SK-MEL-5 (cell line): ENCODE data around the gene TAS1R2. TPM values are rescaled to one million over a fixed set of nuclear protein-coding genes. Genes with fewer than 3 reads are reported as not detected.

Experiments used
- DNase-seq: peaks from one replicate; pipeline ENCODE4 v3.0.0-alpha.2; 2016; ENCODE audit warnings: low read depth, low spot score
- in situ Hi-C: cut with HindIII; loops from 2 replicates; pipeline ENCODE4 v1.10.0; 2016; ENCODE audit warnings: low sequenced_read_pairs, high pct_unique_total_duplicates, low pct_unique_long_range_greater_than_20kb
- total RNA-seq: library from RNA; depleted of rRNA; stranded (reverse); fragments of >200 nt; shearing (Covaris generic); gene quantifications from 2 replicates; pipeline ENCODE4 v1.2.3, GENCODE V29; 2014

Gene TAS1R2
- total RNA-seq, 1 experiment from 2014 or later = not detected

DNA sequence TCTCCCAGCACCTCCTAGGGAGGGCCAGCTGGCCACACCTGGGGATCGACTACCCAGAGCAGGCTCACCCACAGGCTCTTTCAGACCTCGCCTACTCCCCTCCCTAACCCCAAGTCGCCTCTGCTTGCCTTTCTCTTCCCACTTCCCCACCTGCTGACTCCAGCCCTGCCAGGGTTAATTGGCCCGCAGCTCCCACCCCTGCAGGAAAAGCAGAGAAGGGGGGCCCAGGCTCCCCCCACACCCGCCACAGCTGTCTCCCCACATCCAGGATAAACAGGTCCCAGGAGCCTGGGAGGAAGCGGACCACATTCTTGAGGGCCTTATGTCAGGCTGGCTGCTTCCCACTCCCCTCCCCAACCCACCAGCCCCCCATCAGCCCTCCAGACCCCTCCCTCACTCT, 45.0 kb downstream of the TAS1R2 start:
- in situ Hi-C loops = no loop called here
- DNase-seq = no peak

DNA sequence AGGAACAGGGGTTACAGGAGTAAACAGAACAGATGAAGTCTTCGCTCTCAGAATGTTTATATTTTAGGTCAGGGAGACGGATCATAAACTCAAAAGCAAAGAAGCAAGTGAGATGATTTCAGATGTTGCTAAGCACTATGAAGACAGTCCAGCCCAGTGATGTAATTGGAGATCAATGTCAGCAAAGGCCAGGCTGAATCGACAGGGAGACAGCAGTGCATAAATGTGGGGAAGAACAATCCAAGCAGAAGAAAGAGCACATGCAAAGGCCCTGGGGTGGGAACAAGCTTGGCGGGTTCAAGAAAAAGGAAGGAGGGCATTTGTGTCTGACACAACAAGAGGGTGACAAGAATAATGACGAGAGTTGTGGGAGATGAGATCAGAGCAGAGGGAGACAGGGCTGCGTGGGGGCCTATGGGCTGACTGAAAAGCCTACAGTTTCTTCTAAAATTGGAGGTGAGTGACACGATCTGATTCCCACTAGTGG, 47.0 kb downstream of the TAS1R2 start:
- DNase-seq = no peak
- in situ Hi-C loops = no loop called here

DNA sequence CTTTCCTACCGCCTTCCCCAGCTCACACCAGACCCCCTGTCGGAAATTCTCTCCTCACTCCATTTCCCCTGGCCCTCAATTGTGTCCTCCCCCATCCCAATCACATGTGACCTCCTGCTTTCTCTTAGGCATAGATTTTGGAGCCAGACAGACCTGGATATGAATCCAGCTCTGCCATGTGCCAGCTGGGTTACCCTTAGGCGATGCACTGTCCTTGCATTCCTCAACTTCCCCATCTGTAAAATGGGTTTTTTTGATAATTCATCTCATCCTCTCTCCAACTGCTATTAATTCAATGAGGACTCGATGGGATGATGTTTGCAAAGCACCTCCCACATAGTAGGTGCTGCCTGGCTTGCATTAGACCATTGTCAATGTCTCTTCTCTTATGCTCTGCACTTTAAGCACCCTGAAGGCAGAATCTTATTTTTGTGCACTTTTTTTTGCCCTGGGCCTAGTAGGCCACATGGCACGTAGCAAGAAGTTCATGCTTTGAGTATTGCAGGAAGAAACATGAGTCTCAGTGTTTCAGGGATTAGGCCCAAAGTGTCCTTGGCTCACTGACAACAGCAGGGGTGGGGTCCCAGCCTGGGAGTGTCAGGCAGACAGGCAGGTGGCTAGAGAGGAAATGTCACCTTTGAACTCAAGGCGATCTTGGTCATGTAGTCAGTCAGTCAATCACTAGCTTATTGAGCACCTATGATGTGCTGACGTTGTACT, 47.6 kb downstream of the TAS1R2 start:
- in situ Hi-C loops = no loop called here

DNA sequence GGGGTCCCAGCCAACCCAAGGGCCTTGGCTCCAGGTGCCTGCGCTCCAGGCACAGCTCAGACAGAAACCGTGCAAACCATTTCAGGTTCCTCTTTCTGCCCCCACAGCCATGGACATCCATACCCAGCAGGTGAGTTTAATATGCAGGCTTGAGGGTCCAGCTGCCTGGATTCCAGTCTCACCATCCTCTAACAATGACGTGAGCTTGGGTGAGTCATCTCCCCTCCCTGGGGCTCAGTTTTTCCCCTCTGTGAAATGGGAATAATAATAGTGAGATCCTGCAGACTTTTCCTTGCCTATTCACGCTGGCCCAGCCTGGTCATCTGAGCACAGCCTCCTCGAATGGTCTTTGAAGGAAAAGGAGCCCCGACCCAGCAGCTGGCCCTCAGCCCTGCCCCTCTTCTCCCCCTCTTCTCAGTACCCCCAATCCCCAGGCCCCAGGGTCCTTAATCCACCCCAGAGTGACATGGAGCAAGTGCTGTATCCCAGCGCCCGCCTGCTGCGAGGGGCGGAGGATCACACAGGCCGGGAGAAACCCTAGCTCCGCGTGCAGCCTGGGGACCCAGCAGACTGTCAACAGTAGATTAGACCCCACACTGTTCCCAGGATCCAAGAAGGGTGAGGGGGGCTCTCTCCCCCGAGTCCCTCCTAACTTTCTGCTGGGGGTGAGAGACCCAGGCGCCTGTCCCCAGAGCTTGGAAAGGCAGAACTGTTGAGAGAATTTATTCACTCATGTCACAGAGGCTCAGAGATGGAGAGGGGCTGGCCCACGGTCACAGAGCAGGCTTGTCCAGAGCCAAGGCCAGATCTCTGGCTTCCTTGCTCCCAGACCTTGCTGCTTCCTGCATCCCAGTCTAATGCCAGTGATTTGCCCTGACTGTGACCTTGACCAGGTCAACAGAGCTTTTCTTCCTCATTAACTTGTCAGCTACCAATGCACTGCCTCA, 49.2 kb downstream of the TAS1R2 start:
- DNase-seq = no peak
- in situ Hi-C loops = no loop called here

More for the DNA sequence above, 47.6 kb downstream of the TAS1R2 start:
- DNase-seq = no peak

DNA sequence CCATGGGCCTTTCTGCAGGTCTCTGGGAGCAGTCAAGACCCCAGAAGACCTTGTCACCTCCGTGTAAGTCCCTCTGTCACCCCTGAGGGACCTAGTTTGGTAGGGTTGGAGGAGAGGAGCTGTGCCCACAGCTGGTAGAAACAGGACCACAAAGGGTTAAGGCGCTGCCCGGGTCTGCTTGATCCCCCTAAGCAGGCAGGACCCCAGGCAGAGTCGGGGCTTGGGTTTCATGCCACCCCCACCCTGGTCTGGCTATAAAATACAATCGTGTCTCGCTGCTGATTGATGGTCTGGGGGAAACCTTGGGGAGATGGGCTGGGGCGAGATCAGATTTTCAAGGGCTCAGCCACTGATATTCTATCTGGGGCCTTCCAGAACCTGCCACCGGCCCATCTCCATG, 50.9 kb downstream of the TAS1R2 start:
- DNase-seq = no peak
- in situ Hi-C loops = no loop called here

DNA sequence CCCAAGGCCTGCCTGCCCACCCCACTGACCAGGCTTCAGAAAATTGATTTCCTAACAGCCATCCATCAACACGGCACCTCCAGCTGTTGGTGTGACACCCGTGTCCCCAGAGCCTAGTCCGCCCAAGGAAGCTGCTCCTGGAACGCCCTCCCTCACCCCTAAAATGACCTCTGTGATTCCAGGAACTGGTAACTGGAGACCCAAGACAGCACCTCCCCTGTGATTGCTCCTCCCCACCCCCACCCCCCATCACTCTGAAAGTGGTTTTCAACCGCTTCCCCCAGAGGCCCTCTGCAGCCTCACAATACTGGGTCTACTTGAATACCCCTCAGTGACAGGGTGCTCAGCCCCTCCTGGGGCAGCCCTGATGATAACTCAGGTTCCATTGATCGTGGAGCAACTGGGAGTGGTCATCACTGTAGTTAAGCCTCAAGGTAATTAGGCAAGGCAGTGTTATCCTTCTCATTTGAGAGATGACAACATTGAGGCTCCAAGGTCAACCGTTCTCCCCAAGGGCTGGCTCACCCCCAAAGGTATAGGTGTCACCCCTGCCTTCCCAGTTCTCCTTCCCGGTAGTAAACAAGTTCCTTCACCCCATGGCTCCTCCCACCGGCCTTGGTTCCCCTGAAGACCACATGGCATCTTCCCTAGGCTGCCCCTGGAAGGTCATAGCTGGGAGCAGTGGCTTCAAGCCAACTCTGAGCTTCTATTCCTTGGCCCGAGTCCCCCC, 52.0 kb downstream of the TAS1R2 start:
- no peak for DNase-seq
- in situ Hi-C loops = no loop called here

DNA sequence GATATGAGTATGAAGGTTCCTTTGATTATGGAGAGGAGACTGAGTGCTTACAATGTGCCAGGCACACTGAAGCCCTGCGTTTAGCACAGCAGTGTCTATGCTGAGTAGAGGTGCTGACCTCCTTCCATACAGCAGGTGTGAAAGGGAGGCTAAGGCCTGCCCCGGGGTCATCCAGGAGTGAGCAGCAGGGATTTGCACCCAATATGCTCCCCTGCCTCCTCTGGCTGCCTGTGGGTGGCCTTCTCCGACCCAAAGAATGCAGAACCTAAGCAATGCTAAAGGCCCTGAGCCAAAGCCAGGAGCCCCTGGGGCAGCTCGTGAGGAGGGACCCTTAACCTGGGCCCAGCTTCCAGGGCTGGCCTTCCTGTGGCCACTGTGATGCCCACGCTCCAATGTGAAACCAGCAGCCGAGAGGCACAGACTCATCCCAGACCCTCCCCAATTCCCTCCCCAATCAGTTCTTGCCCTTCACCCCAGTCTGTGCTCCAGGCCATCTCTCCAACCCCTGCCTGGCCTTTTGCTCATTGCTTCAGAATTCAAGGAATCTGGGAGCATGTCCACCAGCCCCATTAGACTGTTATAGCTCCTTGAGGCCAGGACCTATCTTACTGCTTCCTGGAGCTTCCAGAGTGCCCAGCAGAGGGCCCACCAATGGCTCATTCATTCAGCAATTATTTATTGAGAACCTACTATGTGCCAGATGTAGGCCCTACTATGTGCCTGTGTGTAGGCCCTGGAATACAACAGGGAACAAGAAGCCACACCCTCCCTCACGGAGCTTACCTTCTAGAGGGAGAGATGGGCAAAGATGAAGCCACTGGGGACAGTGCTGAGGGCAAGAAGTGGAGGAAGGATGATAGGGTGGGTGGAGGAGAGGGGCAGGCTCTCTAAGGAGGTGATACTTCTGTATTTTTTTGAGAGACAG, 53.3 kb downstream of the TAS1R2 start:
- in situ Hi-C loops = no loop called here

DNA sequence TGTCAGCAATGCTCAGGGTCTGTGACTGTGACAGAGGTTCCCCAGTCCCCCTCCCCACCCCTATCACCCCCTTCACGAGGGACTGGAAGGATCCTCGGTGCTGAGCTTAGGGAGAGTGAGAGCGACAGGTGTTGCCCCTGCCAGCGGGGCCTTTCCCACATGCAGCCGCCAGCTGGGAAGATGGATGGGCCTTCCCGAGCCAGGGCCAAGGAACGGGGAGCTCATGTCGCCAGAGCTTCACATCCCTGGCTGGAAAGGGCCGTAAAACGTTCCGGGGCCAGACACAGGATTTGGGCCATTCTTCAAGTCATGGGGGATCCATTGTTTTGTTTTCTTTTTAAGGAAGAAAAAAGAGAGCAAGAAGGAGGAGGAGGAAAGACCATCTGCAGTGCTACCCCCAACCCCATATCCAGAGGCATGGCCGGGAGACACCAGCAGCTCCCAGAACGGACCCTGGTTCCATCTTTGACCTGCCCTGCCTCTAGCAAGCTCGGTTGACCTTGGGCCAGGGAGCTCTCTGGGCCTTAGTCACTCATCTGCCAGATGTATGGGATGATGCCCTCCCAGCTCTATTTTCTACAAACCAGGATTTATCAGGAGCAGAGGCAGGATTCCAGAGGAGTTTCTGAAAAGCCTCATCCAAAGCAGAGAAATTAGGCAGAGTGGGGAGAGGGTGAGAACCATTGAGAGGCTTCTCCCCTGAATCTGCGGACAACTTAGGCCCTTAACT, 54.1 kb downstream of the TAS1R2 start:
- in situ Hi-C loops = no loop called here
- DNase-seq = no peak

More for the DNA sequence above, 53.3 kb downstream of the TAS1R2 start:
- no peak for DNase-seq

DNA sequence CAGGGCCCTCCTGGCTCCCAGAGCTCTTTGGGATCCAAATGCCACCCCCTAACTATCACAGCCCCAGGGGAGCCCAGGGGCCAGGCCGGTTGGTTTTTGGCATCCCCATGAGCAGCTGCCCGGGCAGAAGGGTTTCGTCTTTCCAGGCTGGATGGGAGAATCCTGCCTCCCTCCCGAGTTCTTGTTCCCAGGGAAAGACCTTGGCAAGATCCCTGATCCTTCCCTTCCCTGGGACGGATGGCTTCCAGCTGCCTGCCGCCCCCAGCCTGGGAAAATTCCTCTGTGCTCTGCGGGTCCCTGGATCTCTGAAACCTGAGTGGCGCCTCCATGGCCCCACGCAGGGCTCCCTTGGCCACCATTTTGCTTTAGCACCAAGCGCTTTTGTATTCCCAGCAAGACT, 55.6 kb downstream of the TAS1R2 start:
- no peak for DNase-seq
- in situ Hi-C loops = no loop called here

DNA sequence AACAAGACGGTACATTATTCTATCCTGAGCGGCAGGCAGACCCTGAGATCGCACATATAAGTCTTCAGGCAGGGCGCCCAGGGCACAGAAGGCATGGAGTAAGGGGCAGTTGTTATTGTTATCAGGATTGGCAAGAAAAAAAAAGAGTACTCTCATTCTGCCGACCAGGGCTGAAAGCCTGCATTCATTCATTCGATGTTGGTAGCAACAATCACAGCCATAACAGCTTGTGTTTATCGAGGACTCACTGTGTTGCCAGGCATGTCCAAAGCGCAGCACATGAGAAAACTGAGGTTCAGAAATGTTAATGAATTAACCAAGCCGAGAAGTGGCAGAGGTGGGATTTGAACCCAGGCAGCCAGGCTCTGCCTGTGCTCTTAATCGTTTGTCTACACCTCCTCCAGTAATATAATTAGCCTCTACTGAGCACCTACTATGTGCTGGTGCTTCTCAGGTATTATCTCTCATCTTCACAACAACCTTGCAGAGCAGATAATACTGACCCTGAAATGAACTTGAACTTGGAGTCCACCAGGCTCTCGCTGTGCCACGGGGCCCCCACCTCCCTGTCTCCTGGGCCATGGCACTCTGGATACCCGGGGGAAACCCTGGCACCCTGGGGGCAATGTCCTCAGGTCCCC, 56.2 kb downstream of the TAS1R2 start:
- no peak for DNase-seq
- in situ Hi-C loops = no loop called here

DNA sequence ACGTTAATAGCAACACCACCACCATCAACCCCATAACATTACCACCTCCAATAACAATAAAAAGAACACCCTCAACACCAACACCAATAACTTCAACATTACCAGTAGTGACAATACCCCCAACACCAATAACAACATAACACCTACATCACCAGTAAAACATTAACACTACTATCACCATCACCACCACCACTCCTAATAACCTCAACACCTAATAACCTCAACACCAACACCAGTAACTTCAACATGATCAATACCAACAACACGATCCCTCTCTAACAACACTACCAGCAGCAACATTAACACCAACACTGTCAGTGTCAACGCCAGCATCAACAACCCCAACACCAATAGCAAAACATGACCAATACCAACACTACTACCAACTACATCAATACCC, 57.2 kb downstream of the TAS1R2 start:
- in situ Hi-C loops = no loop called here
- no peak for DNase-seq

DNA sequence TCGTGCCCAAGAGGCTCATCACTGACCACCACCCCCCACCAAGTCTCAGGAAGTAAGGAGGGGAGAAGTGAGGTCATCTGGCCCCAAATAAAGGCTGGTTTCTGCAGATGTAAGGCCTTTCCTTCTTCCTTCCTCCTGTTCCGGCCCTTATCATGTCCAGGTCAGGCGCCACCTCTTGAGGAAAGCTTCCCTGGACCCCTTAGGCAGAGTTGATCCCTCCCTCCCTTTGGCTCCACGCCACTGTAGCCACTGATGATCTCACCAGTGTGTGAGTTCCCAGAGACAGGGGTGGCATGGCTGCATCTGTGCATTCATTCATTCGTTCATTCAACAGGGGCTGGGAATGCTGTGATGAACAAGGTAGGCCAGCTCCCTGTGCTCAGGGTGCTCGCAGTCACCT, 59.2 kb downstream of the TAS1R2 start:
- in situ Hi-C loops = no loop called here
- no peak for DNase-seq

DNA sequence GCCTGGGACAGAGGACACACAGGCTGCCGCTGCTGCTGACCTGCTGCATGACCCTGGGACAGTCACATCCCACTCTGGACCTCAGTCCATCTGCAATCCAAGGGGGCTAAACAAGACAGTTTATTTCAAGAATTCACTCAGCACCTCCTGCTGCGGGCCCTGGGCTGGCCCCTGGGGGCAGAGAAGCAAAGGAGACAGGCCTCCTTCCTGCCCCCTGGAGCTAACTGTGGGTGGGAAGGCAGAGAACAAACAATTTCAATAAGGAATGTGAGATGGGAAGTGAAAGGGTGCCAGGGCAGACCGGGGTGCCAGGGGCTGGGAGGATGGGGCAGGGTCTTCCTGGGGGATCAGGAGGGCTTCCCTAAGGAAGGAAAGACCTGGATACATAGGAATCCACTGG, 60.0 kb downstream of the TAS1R2 start:
- in situ Hi-C loops = no loop called here
- no peak for DNase-seq

DNA sequence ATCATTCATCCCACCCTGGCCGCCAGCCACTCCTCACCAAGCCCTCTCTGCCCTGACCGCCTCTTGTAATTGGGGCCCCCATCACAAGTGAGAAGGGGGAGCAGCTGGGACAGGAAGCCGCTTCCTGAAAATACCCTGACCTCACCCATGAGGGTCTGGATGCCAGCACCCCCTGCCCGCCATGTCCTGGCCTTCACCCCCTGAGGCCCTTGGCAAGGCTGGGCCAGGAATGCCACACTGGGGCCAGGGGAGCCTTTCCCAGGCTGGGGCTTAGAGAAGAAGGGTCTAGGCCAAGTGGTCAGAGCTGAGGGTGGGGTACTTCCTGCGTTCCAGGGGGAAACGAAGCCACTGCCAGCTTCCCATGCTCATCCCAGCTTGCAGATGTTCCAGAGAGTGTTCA, 60.5 kb downstream of the TAS1R2 start:
- in situ Hi-C loops = no loop called here
- DNase-seq = no peak

DNA sequence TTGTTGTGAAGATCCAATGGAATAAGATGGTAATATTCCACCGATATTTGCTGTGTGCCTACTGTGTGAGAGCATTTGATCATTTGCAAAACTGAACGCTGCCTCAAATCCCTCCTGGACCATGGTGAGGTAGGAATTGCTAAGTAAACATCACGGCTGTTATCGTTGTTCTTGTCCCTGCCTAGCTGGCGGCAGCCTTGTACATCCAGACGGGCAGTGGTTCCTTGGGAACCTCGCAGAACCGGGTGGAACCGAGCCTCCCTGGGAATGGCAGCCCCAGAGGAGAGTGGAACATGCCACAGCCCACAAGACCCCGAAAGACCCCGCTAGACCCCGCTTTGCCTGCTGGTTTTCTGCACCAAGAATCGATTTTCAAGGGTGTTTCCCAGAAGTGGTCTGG, 60.9 kb downstream of the TAS1R2 start:
- no peak for DNase-seq
- in situ Hi-C loops = no loop called here

DNA sequence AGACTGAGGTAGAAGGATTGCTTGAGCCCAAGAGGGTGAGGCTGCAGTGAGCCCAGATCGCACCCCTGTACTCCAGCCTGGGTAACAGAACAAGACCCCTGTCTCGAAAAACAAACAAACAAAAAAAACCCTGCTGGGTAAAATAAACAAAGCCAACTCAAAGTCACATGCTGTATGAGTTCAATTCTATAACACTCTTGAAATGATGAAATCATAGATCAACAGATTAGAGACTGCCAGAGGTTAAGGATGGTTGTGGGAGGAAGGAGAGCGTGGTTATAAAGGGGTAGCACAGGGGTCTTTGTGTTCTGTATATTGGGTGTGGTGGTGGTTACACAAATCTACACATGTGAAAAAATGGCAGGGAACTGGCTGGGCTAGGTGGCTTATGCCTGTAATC, 62.5 kb downstream of the TAS1R2 start:
- no peak for DNase-seq
- in situ Hi-C loops = no loop called here
